OCI-LY1 (cell line): ENCODE results near the gene B4GALT1.

ENCODE experiments used
- CTCF ChIP-seq: fragments of 200-600 bp; sonication (generic), shearing (Covaris generic); IDR thresholded peaks from 2 replicates; pipeline ENCODE4 v1.5.1; 2017; ENCODE audit warnings: mild to moderate bottlenecking, antibody characterized with exemption, low read length, moderate library complexity, mixed read lengths
- EZH2 ChIP-seq: fragments of 200-600 bp; sonication (generic), shearing (Covaris generic); IDR thresholded peaks from 2 replicates; pipeline ENCODE4 v1.8.0; 2017; ENCODE audit warnings: borderline replicate concordance, mixed run types, mild to moderate bottlenecking, antibody characterized with exemption, low read length, moderate library complexity, mixed read lengths

DNA sequence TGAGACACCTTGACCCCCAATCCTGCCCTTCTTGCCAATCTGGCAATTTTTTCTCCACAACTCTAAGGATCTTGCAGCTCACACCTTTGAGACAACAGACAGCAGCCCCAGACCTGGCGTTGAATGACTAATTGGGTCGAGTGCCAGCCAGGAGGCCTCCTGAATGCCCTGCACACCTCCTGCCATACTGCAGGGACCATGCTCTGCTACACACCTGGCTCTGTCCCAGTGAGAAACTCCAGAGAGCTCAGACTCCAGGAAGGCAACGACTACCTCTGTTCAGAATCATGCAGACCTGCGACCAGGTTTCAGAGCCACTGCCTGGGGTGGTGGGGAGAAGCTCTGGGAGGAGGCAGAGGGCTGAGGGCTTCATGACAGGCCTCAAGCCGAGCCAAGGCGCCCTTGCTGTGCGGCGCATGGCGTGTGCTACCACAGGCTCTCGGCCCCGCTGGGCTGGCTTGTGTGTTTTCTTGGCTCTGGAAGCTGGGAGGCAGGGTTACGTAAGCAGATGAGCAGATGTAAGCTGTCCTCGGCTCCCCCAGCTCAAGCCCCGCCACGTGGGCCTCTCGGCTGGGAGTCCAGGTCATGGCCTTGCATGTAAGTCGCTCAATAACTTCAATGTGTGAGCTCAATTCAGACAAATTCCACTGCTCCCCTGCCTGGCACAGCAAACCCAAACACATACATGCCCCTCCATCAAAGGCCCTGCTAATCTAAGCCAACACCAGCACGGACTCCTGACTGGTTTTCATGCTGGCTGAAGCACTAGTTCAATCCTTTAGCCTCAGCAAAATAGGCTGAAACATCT, 27.5 kb downstream of the B4GALT1 start:
- TF ChIP-seq CTCF, result no peak
- no peak for TF ChIP-seq EZH2
